Measurements from ENCODE around the gene KRT76. TPM values are rescaled to one million over a fixed set of nuclear protein-coding genes. Genes with fewer than 3 reads are reported as not detected.
"Not testable (repeated sequence)": the region's sequence is repeated elsewhere in the genome, so short reads cannot be mapped to it uniquely, and the experiment has no call there.

The KRT76 gene
- total RNA-seq, 1 donor from 2014 or later: not detected

- ATAC-seq (no peak), DNase-seq (no peak)
- Histone ChIP-seq H3K9me3 (no peaks in the 10 kb centered on the region), H3K27me3 (ENCODE audit: low read depth) (peaks cover 12% of the 10 kb centered on the region), H3K4me1 (no peaks in the 10 kb centered on the region), H3K4me3 (no peak overlapping the region), H3K27ac (no peak overlapping the region), H3K36me3 (no peaks in the 10 kb centered on the region)
- intact Hi-C loops (cut with DNase I): no loop called here
- TF ChIP-seq CTCF (IDR thresholded peaks at IDR 0.05): no peak
Observed at GRCh38 chr12:52752516-52752915, 24.6 kb downstream of the KRT76 start.

GRCh38 chr12:52751795-52752194 lies 25.4 kb downstream of the KRT76 start:
- Histone ChIP-seq H3K27me3 (ENCODE audit: low read depth) (peaks cover 17% of the 10 kb centered on the region), H3K4me1 (no peaks in the 10 kb centered on the region), H3K36me3 (no peaks in the 10 kb centered on the region), H3K4me3 (no peak overlapping the region), H3K9me3 (no peaks in the 10 kb centered on the region), H3K27ac (no peak overlapping the region)
- DNase-seq (no peak), ATAC-seq (no peak)
- intact Hi-C loops (cut with DNase I): no loop called here
- TF ChIP-seq CTCF (IDR thresholded peaks at IDR 0.05): no peak

- H3K27me3 ChIP-seq (ENCODE audit: low read depth): peaks cover 24% of the 10 kb centered on the region
- H3K9me3 ChIP-seq; H3K36me3 ChIP-seq; H3K4me1 ChIP-seq; DNase-seq; intact Hi-C loops (cut with DNase I); ATAC-seq; H3K4me3 ChIP-seq; H3K27ac ChIP-seq: not testable (repeated sequence)
Observed at GRCh38 chr12:52750532-52750931, 26.6 kb downstream of the KRT76 start.

- H3K27me3 ChIP-seq (ENCODE audit: low read depth): peaks cover 31% of the 10 kb centered on the region
Observed at GRCh38 chr12:52749827-52750226, 27.3 kb downstream of the KRT76 start.

GRCh38 chr12:52748578-52748977 lies 28.6 kb downstream of the KRT76 start:
- ATAC-seq (no peak), DNase-seq (no peak)
- TF ChIP-seq CTCF (IDR thresholded peaks at IDR 0.05): no peak
- H3K36me3 ChIP-seq: no peaks in the 10 kb centered on the region
- no peaks in the 10 kb centered on the region for H3K9me3 ChIP-seq
- peaks cover 33% of the 10 kb centered on the region for H3K27me3 ChIP-seq (ENCODE audit: low read depth)
- no peak overlapping the region for H3K27ac ChIP-seq
- H3K4me3 ChIP-seq: no peak overlapping the region
- intact Hi-C loops (cut with DNase I): no loop called here
- no peaks in the 10 kb centered on the region for H3K4me1 ChIP-seq

More at GRCh38 chr12:52749827-52750226, 27.3 kb downstream of the KRT76 start:
- Histone ChIP-seq H3K4me1 (no peaks in the 10 kb centered on the region), H3K36me3 (no peaks in the 10 kb centered on the region), H3K9me3 (no peaks in the 10 kb centered on the region), H3K27ac (no peak overlapping the region), H3K4me3 (no peak overlapping the region)
- DNase-seq: no peak
- TF ChIP-seq CTCF (IDR thresholded peaks at IDR 0.05): no peak
- intact Hi-C loops (cut with DNase I): no loop called here
- no peak for ATAC-seq

GRCh38 chr12:52745554-52745953 lies 31.6 kb downstream of the KRT76 start:
- Histone ChIP-seq H3K27me3 (ENCODE audit: low read depth) (peaks cover 43% of the 10 kb centered on the region), H3K9me3 (no peaks in the 10 kb centered on the region), H3K4me3 (no peak overlapping the region), H3K4me1 (no peaks in the 10 kb centered on the region), H3K36me3 (no peaks in the 10 kb centered on the region), H3K27ac (no peak overlapping the region)
- DNase-seq (no peak), ATAC-seq (no peak)
- TF ChIP-seq CTCF (IDR thresholded peaks at IDR 0.05): no peak
- intact Hi-C loops (cut with DNase I): no loop called here

Data from lower lobe of right lung (tissue), 2 donors.